ENCODE data around the gene CHD2.

The CHD2 gene

GRCh38 chr15:92932946-92933649, 33.0 kb downstream of the CHD2 start:
- DNase-seq = no peak

- DNase-seq = no peak
Measured at GRCh38 chr15:92933831-92934230, 33.7 kb downstream of the CHD2 start.

GRCh38 chr15:92934716-92935115, 34.6 kb downstream of the CHD2 start:
- no peak for DNase-seq

GRCh38 chr15:92936138-92936537, 36.0 kb downstream of the CHD2 start:
- DNase-seq = no peak

- no peak for DNase-seq
Measured at GRCh38 chr15:92936693-92937092, 36.6 kb downstream of the CHD2 start.

- no peak for DNase-seq
Measured at GRCh38 chr15:92937901-92938300, 37.8 kb downstream of the CHD2 start.

GRCh38 chr15:92938387-92938786, 38.3 kb downstream of the CHD2 start:
- no peak for DNase-seq

GRCh38 chr15:92941668-92942067, 41.5 kb downstream of the CHD2 start:
- no peak for DNase-seq

- DNase-seq = no peak
Measured at GRCh38 chr15:92942706-92943105, 42.6 kb downstream of the CHD2 start.

- DNase-seq = no peak
Measured at GRCh38 chr15:92943581-92943980, 43.5 kb downstream of the CHD2 start.

GRCh38 chr15:92944946-92945521, 44.9 kb downstream of the CHD2 start:
- DNase-seq = no peak

GRCh38 chr15:92947071-92947730, 47.1 kb downstream of the CHD2 start:
- no peak for DNase-seq

- DNase-seq = no peak
Measured at GRCh38 chr15:92949604-92950249, 49.6 kb downstream of the CHD2 start.

- DNase-seq = no peak
Measured at GRCh38 chr15:92951800-92952457, 51.8 kb downstream of the CHD2 start.

- no peak for DNase-seq
Measured at GRCh38 chr15:92952458-92952850, 52.3 kb downstream of the CHD2 start.

- no peak for DNase-seq
Measured at GRCh38 chr15:92953566-92953965, 53.4 kb downstream of the CHD2 start.

- DNase-seq = no peak
Measured at GRCh38 chr15:92954002-92954401, 53.9 kb downstream of the CHD2 start.

- no peak for DNase-seq
Measured at GRCh38 chr15:92954578-92954977, 54.5 kb downstream of the CHD2 start.

- no peak for DNase-seq
Measured at GRCh38 chr15:92955706-92956105, 55.6 kb downstream of the CHD2 start.

- peak in 1 of 6 experiments; percentile 7 for DNase-seq
Measured at GRCh38 chr15:92958105-92958504, 58.0 kb downstream of the CHD2 start.

GRCh38 chr15:92959219-92959618, 59.1 kb downstream of the CHD2 start:
- DNase-seq = no peak

GRCh38 chr15:92960996-92961681, 61.0 kb downstream of the CHD2 start:
- DNase-seq = no peak

GRCh38 chr15:92962914-92963313, 62.8 kb downstream of the CHD2 start:
- no peak for DNase-seq

Data from stimulated activated naive CD4-positive, alpha-beta T cell (primary cell).